Measurements from ENCODE around the gene CNNM3. TPM values are rescaled to one million over a fixed set of nuclear protein-coding genes. Genes with fewer than 3 reads are reported as not detected.

CNNM3 gene
- 10 to 100 TPM; 31.4 to 41.5 TPM for total RNA-seq

- Mint-ChIP-seq H3K36me3 (ENCODE audit: low read depth) (peaks cover 27% of the 10 kb centered on the region), H3K9me3 (no peaks in the 10 kb centered on the region), H3K27ac (peak within 1 kb of the TSS; percentile 78), H3K4me3 (peak within 1 kb of the TSS; percentile 85), H3K27me3 (no peaks in the 10 kb centered on the region), H3K4me1 (peaks cover 49% of the 10 kb centered on the region)
- POLR2A ChIA-PET = interaction anchor here (0.6 to 1.0 kb wide), 2 partner anchors 48 to 147 kb away, joined by 3 read pairs; no protein-coding TSS in a partner anchor
- CTCF ChIA-PET = interaction anchor here (0.6 to 3.6 kb wide), 12 partner anchors 9 to 296 kb away, joined by 3 to 22 read pairs (median 4); partner anchors contain the start of gene ANKRD39
- DNase-seq = peak; percentile 95
Measured at GRCh38 chr2:96816127-96816835, at the start of gene CNNM3. Gene CNNM3 (plus strand): TSS chr2:96816268. CDS start chr2:96816278, 10 bp downstream.

GRCh38 chr2:96767135-96767871, 48.8 kb upstream of the CNNM3 start:
- POLR2A ChIA-PET = no interaction called here

GRCh38 chr2:96768083-96768561, 47.9 kb upstream of the CNNM3 start:
- H3K4me3 Mint-ChIP-seq = no peak overlapping the region
- no peaks in the 10 kb centered on the region for H3K9me3 Mint-ChIP-seq
- POLR2A ChIA-PET = no interaction called here
- CTCF ChIA-PET = interaction anchor here (1.0 to 1.1 kb wide), 2 partner anchors 19 to 364 kb away, joined by 3 read pairs; no protein-coding TSS in a partner anchor
- H3K27me3 Mint-ChIP-seq = no peaks in the 10 kb centered on the region
- DNase-seq = no peak
- H3K4me1 Mint-ChIP-seq = peaks cover 41% of the 10 kb centered on the region
- peaks cover 3% of the 10 kb centered on the region for H3K36me3 Mint-ChIP-seq (ENCODE audit: low read depth)
- no peak overlapping the region for H3K27ac Mint-ChIP-seq

More at GRCh38 chr2:96767135-96767871, 48.8 kb upstream of the CNNM3 start:
- H3K36me3 Mint-ChIP-seq (ENCODE audit: low read depth) = peaks cover 3% of the 10 kb centered on the region
- no peaks in the 10 kb centered on the region for H3K27me3 Mint-ChIP-seq
- no peak overlapping the region for H3K27ac Mint-ChIP-seq
- no peaks in the 10 kb centered on the region for H3K9me3 Mint-ChIP-seq
- CTCF ChIA-PET = interaction anchor here (0.9 to 1.1 kb wide), 4 partner anchors 10 to 363 kb away, joined by 3 to 4 read pairs (median 3); no protein-coding TSS in a partner anchor
- DNase-seq = no peak
- H3K4me1 Mint-ChIP-seq = peaks cover 42% of the 10 kb centered on the region
- no peak overlapping the region for H3K4me3 Mint-ChIP-seq

- no peak overlapping the region for H3K27ac Mint-ChIP-seq
- peaks cover 2% of the 10 kb centered on the region for H3K36me3 Mint-ChIP-seq (ENCODE audit: low read depth)
- no peak overlapping the region for H3K4me3 Mint-ChIP-seq
- H3K27me3 Mint-ChIP-seq = no peaks in the 10 kb centered on the region
- no peaks in the 10 kb centered on the region for H3K9me3 Mint-ChIP-seq
- POLR2A ChIA-PET = interaction anchor here (0.5 kb wide), 1 partner anchor 75 kb away, joined by 3 read pairs; no protein-coding TSS in a partner anchor
- CTCF ChIA-PET = interaction anchor here (0.8 to 2.4 kb wide), 3 partner anchors 9 to 46 kb away, joined by 4 to 12 read pairs (median 4); partner anchors contain the start of genes CNNM3 and CNNM4
- H3K4me1 Mint-ChIP-seq = peaks cover 38% of the 10 kb centered on the region
- no peak for DNase-seq
Measured at GRCh38 chr2:96769814-96770213, 46.3 kb upstream of the CNNM3 start.

- no peak overlapping the region for H3K27ac Mint-ChIP-seq
- H3K4me1 Mint-ChIP-seq = peaks cover 43% of the 10 kb centered on the region
- peaks cover 2% of the 10 kb centered on the region for H3K36me3 Mint-ChIP-seq (ENCODE audit: low read depth)
- no peaks in the 10 kb centered on the region for H3K27me3 Mint-ChIP-seq
- no peak overlapping the region for H3K4me3 Mint-ChIP-seq
- ChIA-PET CTCF (interaction anchor here (2.0 to 2.4 kb wide), 2 partner anchors 9 to 10 kb away, joined by 4 to 12 read pairs; partner anchors contain the start of gene CNNM4), POLR2A (no interaction called here)
- H3K9me3 Mint-ChIP-seq = no peaks in the 10 kb centered on the region
- no peak for DNase-seq
Measured at GRCh38 chr2:96770442-96771202, 45.4 kb upstream of the CNNM3 start.

GRCh38 chr2:96771796-96772618, 44.1 kb upstream of the CNNM3 start:
- Mint-ChIP-seq H3K36me3 (ENCODE audit: low read depth) (no peaks in the 10 kb centered on the region), H3K27me3 (no peaks in the 10 kb centered on the region), H3K9me3 (no peaks in the 10 kb centered on the region), H3K4me3 (no peak overlapping the region), H3K4me1 (peaks cover 34% of the 10 kb centered on the region), H3K27ac (no peak overlapping the region)
- POLR2A ChIA-PET = no interaction called here
- CTCF ChIA-PET = no interaction called here
- no peak for DNase-seq

GRCh38 chr2:96772903-96773671, 43.0 kb upstream of the CNNM3 start:
- Mint-ChIP-seq H3K27me3 (no peaks in the 10 kb centered on the region), H3K4me3 (peak overlapping the region; percentile 36), H3K27ac (peak overlapping the region; percentile 41), H3K4me1 (peaks cover 33% of the 10 kb centered on the region), H3K36me3 (ENCODE audit: low read depth) (no peaks in the 10 kb centered on the region), H3K9me3 (no peaks in the 10 kb centered on the region)
- CTCF ChIA-PET = interaction anchor here (0.7 to 3.5 kb wide), 6 partner anchors 10 to 27 kb away, joined by 3 to 23 read pairs (median 6); partner anchors contain the start of gene CNNM4
- POLR2A ChIA-PET = no interaction called here
- no peak for DNase-seq

- Mint-ChIP-seq H3K27me3 (no peaks in the 10 kb centered on the region), H3K9me3 (no peaks in the 10 kb centered on the region)
Measured at GRCh38 chr2:96773922-96774321, 42.1 kb upstream of the CNNM3 start.

GRCh38 chr2:96775160-96775559, 40.9 kb upstream of the CNNM3 start:
- Mint-ChIP-seq H3K36me3 (ENCODE audit: low read depth) (no peaks in the 10 kb centered on the region), H3K4me1 (peaks cover 29% of the 10 kb centered on the region), H3K4me3 (peak overlapping the region; percentile 2), H3K27ac (peak overlapping the region; percentile 44), H3K27me3 (no peaks in the 10 kb centered on the region), H3K9me3 (no peaks in the 10 kb centered on the region)
- ChIA-PET CTCF (interaction anchor here (1.8 to 3.5 kb wide), 3 partner anchors 9 to 25 kb away, joined by 6 to 23 read pairs (median 10); partner anchors contain the start of gene CNNM4), POLR2A (no interaction called here)
- DNase-seq = no peak

More at GRCh38 chr2:96773922-96774321, 42.1 kb upstream of the CNNM3 start:
- no peaks in the 10 kb centered on the region for H3K36me3 Mint-ChIP-seq (ENCODE audit: low read depth)
- peak; percentile 70 for DNase-seq
- ChIA-PET POLR2A (interaction anchor here (0.6 kb wide), 1 partner anchor 47 kb away, joined by 3 read pairs; no protein-coding TSS in a partner anchor), CTCF (interaction anchor here (0.6 to 3.5 kb wide), 8 partner anchors 10 to 84 kb away, joined by 3 to 23 read pairs (median 5); partner anchors contain the start of genes ANKRD39 and CNNM4)
- H3K4me1 Mint-ChIP-seq = peaks cover 29% of the 10 kb centered on the region
- H3K27ac Mint-ChIP-seq = peak overlapping the region; percentile 90
- peak overlapping the region; percentile 76 for H3K4me3 Mint-ChIP-seq

GRCh38 chr2:96783388-96783787, 32.7 kb upstream of the CNNM3 start:
- CTCF ChIA-PET = interaction anchor here (1.0 to 2.3 kb wide), 2 partner anchors 8 to 22 kb away, joined by 3 to 10 read pairs; no protein-coding TSS in a partner anchor
- no peaks in the 10 kb centered on the region for H3K4me1 Mint-ChIP-seq
- H3K4me3 Mint-ChIP-seq = no peak overlapping the region

GRCh38 chr2:96787411-96787810, 28.7 kb upstream of the CNNM3 start:
- DNase-seq = no peak
- no peaks in the 10 kb centered on the region for H3K9me3 Mint-ChIP-seq
- H3K27me3 Mint-ChIP-seq = peaks cover 2% of the 10 kb centered on the region
- H3K4me1 Mint-ChIP-seq = no peaks in the 10 kb centered on the region
- no peak overlapping the region for H3K27ac Mint-ChIP-seq
- no peaks in the 10 kb centered on the region for H3K36me3 Mint-ChIP-seq (ENCODE audit: low read depth)
- ChIA-PET POLR2A (no interaction called here), CTCF (interaction anchor here (0.9 to 1.5 kb wide), 4 partner anchors 19 to 166 kb away, joined by 3 to 5 read pairs (median 3); partner anchors contain the start of gene CNNM4)
- no peak overlapping the region for H3K4me3 Mint-ChIP-seq

More at GRCh38 chr2:96783388-96783787, 32.7 kb upstream of the CNNM3 start:
- H3K27me3 Mint-ChIP-seq = peaks cover 2% of the 10 kb centered on the region
- POLR2A ChIA-PET = interaction anchor here (0.7 kb wide), 1 partner anchor 183 kb away, joined by 3 read pairs; no protein-coding TSS in a partner anchor
- no peak overlapping the region for H3K27ac Mint-ChIP-seq
- H3K9me3 Mint-ChIP-seq = no peaks in the 10 kb centered on the region
- no peak for DNase-seq
- H3K36me3 Mint-ChIP-seq (ENCODE audit: low read depth) = no peaks in the 10 kb centered on the region
